Fibroblast of lung (primary cell): ENCODE measurements around the gene TGOLN2. TPM values are rescaled to one million over a fixed set of nuclear protein-coding genes. Genes with fewer than 3 reads are reported as not detected.
A peak's percentile ranks its signal among the peaks of the same experiment; 100 is the strongest.

Source experiments
- DNase-seq, 2 donors: peaks; one replicate each; pipeline versions ENCODE4 v3.0.0 to v3.0.0-alpha.2; 2010; ENCODE audit warnings: low read depth in 2 of 2
- H2AFZ ChIP-seq: 2 replicates; pipeline ENCODE4 v1.5.1; 2012; ENCODE audit warnings: low read length, control low read depth, inconsistent platforms
- H3K27ac ChIP-seq: 2 replicates; pipeline ENCODE4 v1.5.1; 2011; ENCODE audit warnings: low read length, control low read depth; ENCODE audit not compliant: insufficient read depth
- H3K27me3 ChIP-seq: 2 replicates; pipeline ENCODE4 v1.5.1; 2011; ENCODE audit warnings: mild to moderate bottlenecking, low read length; ENCODE audit not compliant: control insufficient read depth, insufficient read depth
- H3K36me3 ChIP-seq: 2 replicates; pipeline ENCODE4 v1.5.1; 2011; ENCODE audit warnings: low read length; ENCODE audit not compliant: control insufficient read depth, insufficient read depth
- H3K4me1 ChIP-seq: 2 replicates; pipeline ENCODE4 v1.5.1; 2011; ENCODE audit warnings: low read length; ENCODE audit not compliant: control insufficient read depth, insufficient read depth; ENCODE audit errors: extremely low read depth
- H3K4me2 ChIP-seq: 2 replicates; pipeline ENCODE4 v1.5.1; 2011; ENCODE audit warnings: low read length, control low read depth; ENCODE audit not compliant: insufficient read depth; ENCODE audit errors: extremely low read depth
- H3K4me3 ChIP-seq, 4 experiments: fragments of 200-600 bp in 1 of 4; sonication (generic) in 1 of 4; replicated peaks in 1 of 4; 2 replicates each; pipeline ENCODE4 v1.5.1; 2011 to 2016; ENCODE audit warnings: low read length in 4 of 4, low read depth in 3 of 4, mild to moderate bottlenecking in 3 of 4, control low read depth in 2 of 4, inconsistent platforms in 1 of 4, mixed read lengths in 1 of 4; ENCODE audit not compliant: insufficient read depth in 1 of 4; ENCODE audit errors: control extremely low read depth in 1 of 4
- H3K79me2 ChIP-seq: 2 replicates; pipeline ENCODE4 v1.5.1; 2012; ENCODE audit warnings: mild to moderate bottlenecking, low read length, inconsistent platforms; ENCODE audit not compliant: control insufficient read depth, insufficient read depth
- H3K9ac ChIP-seq: 2 replicates; pipeline ENCODE4 v1.5.1; 2011; ENCODE audit warnings: mild to moderate bottlenecking, low read length, control low read depth; ENCODE audit not compliant: insufficient read depth
- H3K9me3 ChIP-seq: 2 replicates; pipeline ENCODE4 v1.5.1; 2012; ENCODE audit warnings: low read depth, low read length; ENCODE audit not compliant: control insufficient read depth, insufficient read depth
- H4K20me1 ChIP-seq: 2 replicates; pipeline ENCODE4 v1.5.1; 2011; ENCODE audit warnings: low read length; ENCODE audit not compliant: control insufficient read depth, insufficient read depth; ENCODE audit errors: extremely low read depth
- CTCF ChIP-seq, 2 donors: IDR thresholded peaks in 1 of 2; conservative IDR thresholded peaks in 1 of 2; 1 replicate in 1 of 2; 2 replicates in 1 of 2; pipeline ENCODE4 v1.5.1; 2011 to 2012; ENCODE audit warnings: low read length in 2 of 2, control low read depth in 1 of 2, inconsistent platforms in 1 of 2, low read depth in 1 of 2, mild to moderate bottlenecking in 1 of 2
- EZH2 ChIP-seq: IDR thresholded peaks from 2 replicates; pipeline ENCODE4 v1.5.1; 2012; ENCODE audit warnings: low read length, control low read depth, mild to moderate bottlenecking; ENCODE audit errors: missing control alignments
- polyA plus RNA-seq, 2 donors: library from polyadenylated mRNA; depleted of rRNA in 1 of 2; stranded (reverse) in 1 of 2; unstranded in 1 of 2; fragments of >200 nt; gene quantifications; 2 replicates each; pipeline ENCODE4 v1.2.1, GENCODE V29; 2011 to 2012; ENCODE audit warnings: missing spikeins in 1 of 2
- total RNA-seq: library from RNA; depleted of rRNA; stranded (reverse); fragments of >200 nt; gene quantifications from 2 replicates; pipeline ENCODE4 v1.2.1, GENCODE V29; 2014

Gene TGOLN2
- total and polyA plus RNA-seq, 2 donors (not counting 1 experiment from before 2014, with no cell fraction given), result 112 to 130 TPM

GRCh38 chr2:85309699-85310321, 18.0 kb downstream of the TGOLN2 start:
- no peak overlapping the region for H3K9ac ChIP-seq
- H3K27ac ChIP-seq, result no peak overlapping the region
- peaks cover 5% of the 10 kb centered on the region for H3K36me3 ChIP-seq
- no peaks in the 10 kb centered on the region for H4K20me1 ChIP-seq
- no peak overlapping the region for H3K4me3 ChIP-seq
- no peak for DNase-seq
- no peaks in the 10 kb centered on the region for H3K27me3 ChIP-seq
- no peak for TF ChIP-seq CTCF (conservative IDR thresholded peaks at IDR 0.05 in 1 of 2, IDR thresholded peaks at IDR 0.05 in 1 of 2; ENCODE audit: low read depth in 1 of 2, low read length in 2 of 2)
- no peak for TF ChIP-seq EZH2
- H3K4me1 ChIP-seq, result peaks cover 9% of the 10 kb centered on the region
- H3K4me2 ChIP-seq, result no peak overlapping the region
- no peaks in the 10 kb centered on the region for H3K79me2 ChIP-seq
- no peak overlapping the region for H2AFZ ChIP-seq
- no peaks in the 10 kb centered on the region for H3K9me3 ChIP-seq

GRCh38 chr2:85308896-85309555, 18.8 kb downstream of the TGOLN2 start:
- H3K4me3 ChIP-seq, result no peak overlapping the region
- H2AFZ ChIP-seq, result no peak overlapping the region
- H4K20me1 ChIP-seq, result no peaks in the 10 kb centered on the region
- DNase-seq, result peak; percentile 65 to 69
- no peaks in the 10 kb centered on the region for H3K79me2 ChIP-seq
- no peaks in the 10 kb centered on the region for H3K9me3 ChIP-seq
- H3K4me1 ChIP-seq, result peaks cover 9% of the 10 kb centered on the region
- TF ChIP-seq EZH2, result no peak
- no peak for TF ChIP-seq CTCF (conservative IDR thresholded peaks at IDR 0.05 in 1 of 2, IDR thresholded peaks at IDR 0.05 in 1 of 2; ENCODE audit: low read depth in 1 of 2, low read length in 2 of 2)
- peaks cover 2% of the 10 kb centered on the region for H3K36me3 ChIP-seq
- peak overlapping the region; percentile 30 for H3K9ac ChIP-seq
- H3K4me2 ChIP-seq, result peak overlapping the region; percentile 64
- H3K27ac ChIP-seq, result peak overlapping the region; percentile 13
- no peaks in the 10 kb centered on the region for H3K27me3 ChIP-seq

- Histone ChIP-seq H3K4me2 (no peak overlapping the region), H2AFZ (no peak overlapping the region)
Measured at GRCh38 chr2:85308201-85308600, 19.6 kb downstream of the TGOLN2 start.

More at GRCh38 chr2:85308201-85308600, 19.6 kb downstream of the TGOLN2 start:
- H3K27me3 ChIP-seq, result no peaks in the 10 kb centered on the region
- no peak overlapping the region for H3K27ac ChIP-seq
- no peak overlapping the region for H3K4me3 ChIP-seq
- DNase-seq, result no peak
- peaks cover 2% of the 10 kb centered on the region for H3K36me3 ChIP-seq
- TF ChIP-seq CTCF (conservative IDR thresholded peaks at IDR 0.05 in 1 of 2, IDR thresholded peaks at IDR 0.05 in 1 of 2; ENCODE audit: low read depth in 1 of 2, low read length in 2 of 2) (no peak), EZH2 (no peak)
- no peak overlapping the region for H3K9ac ChIP-seq
- no peaks in the 10 kb centered on the region for H3K79me2 ChIP-seq
- H4K20me1 ChIP-seq, result no peaks in the 10 kb centered on the region
- no peaks in the 10 kb centered on the region for H3K9me3 ChIP-seq
- H3K4me1 ChIP-seq, result peaks cover 7% of the 10 kb centered on the region
